Transverse colon (tissue), 4 donors: ENCODE measurements around the gene RUFY2. TPM values are rescaled to one million over a fixed set of nuclear protein-coding genes. Genes with fewer than 3 reads are reported as not detected.
A peak's percentile ranks its signal among the peaks of the same experiment; 100 is the strongest.
"Not testable (repeated sequence)": the region's sequence is repeated elsewhere in the genome, so short reads cannot be mapped to it uniquely, and the experiment has no call there.

Experiments
- DNase-seq: peaks from one replicate; pipeline ENCODE4 v3.0.0-alpha.2; 2019
- H3K27ac ChIP-seq, 4 donors: fragments of 200-600 bp; sonication (generic); 2 replicates each; pipeline ENCODE4 v1.5.1; 2016 to 2018; ENCODE audit warnings: inconsistent platforms in 4 of 4
- H3K27me3 ChIP-seq: fragments of 200-600 bp; sonication (generic); 2 replicates; pipeline ENCODE4 v1.5.1; 2017; ENCODE audit warnings: inconsistent platforms
- H3K36me3 ChIP-seq, 4 donors: fragments of 200-600 bp; sonication (generic); 2 replicates each; pipeline ENCODE4 v1.5.1; 2017 to 2019; ENCODE audit warnings: inconsistent platforms in 4 of 4
- H3K4me1 ChIP-seq, 4 donors: fragments of 200-600 bp; sonication (generic); 2 replicates each; pipeline ENCODE4 v1.5.1; 2017 to 2020; ENCODE audit warnings: inconsistent platforms in 4 of 4
- H3K4me3 ChIP-seq, 4 donors: fragments of 200-600 bp; sonication (generic); 1 replicate in 1 of 4; 2 replicates in 3 of 4; pipeline versions ENCODE4 v1.5.1 to v1.6.1; 2017 to 2019; ENCODE audit warnings: inconsistent platforms in 4 of 4
- H3K9me3 ChIP-seq, 2 donors: fragments of 200-600 bp; sonication (generic); 2 replicates each; pipeline ENCODE4 v1.5.1; 2017 to 2019; ENCODE audit warnings: inconsistent platforms in 2 of 2
- CTCF ChIP-seq, 5 experiments: fragments of 200-600 bp in 3 of 5; fragments of 450-650 bp in 2 of 5; sonication (generic) in 3 of 5; IDR thresholded peaks; 1 replicate in 2 of 5; 2 replicates in 3 of 5; pipeline ENCODE4 v1.5.1; 2016 to 2017; ENCODE audit warnings: antibody characterized with exemption in 5 of 5, inconsistent platforms in 3 of 5, mild to moderate bottlenecking in 2 of 5, moderate library complexity in 1 of 5
- EP300 ChIP-seq: sonication (generic); formaldehyde crosslinking; IDR thresholded peaks from one replicate; pipeline ENCODE4 v1.6.1; 2017; ENCODE audit warnings: antibody characterized with exemption, low read depth
- POLR2A ChIP-seq: fragments of 450-650 bp; IDR thresholded peaks from one replicate; pipeline ENCODE4 v1.6.1; 2016; ENCODE audit warnings: antibody characterized with exemption, mild to moderate bottlenecking, moderate library complexity
- POLR2AphosphoS5 ChIP-seq, 3 donors: sonication (generic); formaldehyde crosslinking; IDR thresholded peaks; one replicate each; pipeline ENCODE4 v1.6.1; 2016; ENCODE audit warnings: antibody characterized with exemption in 3 of 3
- WGBS, 2 donors: methylation state at CpG; one replicate each; pipeline ENCODE4 v1.1.5; 2018; ENCODE audit warnings: low coverage in 1 of 2; 5-methylcytosine and 5-hydroxymethylcytosine counted together
- in situ Hi-C, 4 donors: fragments of 200-750 bp; cut with MboI; loops; one replicate each; pipeline versions ENCODE4 v1.15.0 to v1.15.1; 2017; ENCODE audit warnings: low sequenced_read_pairs in 3 of 4, low pct_ligation_motif_present in 1 of 4, low pct_unique_long_range_greater_than_20kb in 1 of 4
- intact Hi-C: fragments of 100-400 bp; cut with DNase I; formaldehyde crosslinking; loops from one replicate; pipeline ENCODE4 v1.15.1; 2023; ENCODE audit warnings: low total_unique reads
- total RNA-seq, 4 donors: library from RNA; depleted of rRNA; stranded (reverse); fragments of >200 nt; gene quantifications; one replicate each; pipeline ENCODE4 v1.1.0, GENCODE V29; 2016

RUFY2 gene
- 10 to 100 TPM in 3 of 4 donors, 1 to 10 TPM in 1; 7.9 to 34.8 (median 22.8) TPM for total RNA-seq

DNA sequence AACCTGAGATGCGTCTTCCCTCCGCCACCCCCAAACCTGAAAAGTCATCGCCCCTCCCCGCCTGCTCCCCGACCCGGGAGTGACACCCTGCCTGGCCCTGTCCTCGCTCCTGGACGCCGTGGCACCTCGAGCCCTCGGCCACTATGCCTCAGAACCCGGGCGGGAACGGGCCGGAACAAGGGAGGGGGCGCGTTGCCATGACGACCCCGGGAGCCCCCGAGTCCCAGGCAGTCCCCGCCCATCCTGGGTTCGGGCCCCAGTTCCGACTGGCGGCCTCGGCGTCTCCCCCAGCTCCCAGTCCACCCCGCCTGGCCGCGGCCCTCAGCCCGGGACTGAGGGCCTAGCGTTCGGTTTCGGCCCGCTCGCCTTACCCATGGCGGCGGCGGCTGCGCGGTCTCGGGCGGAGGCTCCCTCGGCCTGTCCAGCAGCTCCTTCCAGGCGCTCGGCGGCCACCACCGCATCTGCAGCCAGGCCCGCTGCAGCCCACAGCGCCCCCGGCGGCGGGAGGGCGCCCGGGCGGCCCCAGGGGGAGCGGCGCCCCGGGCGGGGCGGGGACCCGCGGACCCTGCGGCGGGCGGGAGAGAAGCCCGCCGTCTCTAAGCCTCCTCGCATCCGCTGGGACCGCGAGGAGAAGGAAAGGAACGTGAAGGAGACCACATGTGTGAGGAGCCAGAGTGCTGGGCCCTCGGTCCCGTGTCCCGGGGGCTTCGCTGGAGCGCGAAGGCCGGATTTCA lies at the start of gene RUFY2:
Gene RUFY2 (minus strand): TSS at position 463 of the 734 bp plus-strand sequence. CDS start 88 bp downstream, at position 375.
- TF ChIP-seq POLR2AphosphoS5 (IDR thresholded peaks at IDR 0.05) (peak in 2 of 3 donors; percentile 77 to 81), POLR2A (peak; percentile 60), CTCF (IDR thresholded peaks at IDR 0.05) (peak; percentile 29 to 80 (median 63)), EP300 (no peak)
- Histone ChIP-seq H3K36me3 (no peaks in the 10 kb centered on the region), H3K4me1 (peaks cover 4 to 21% (median 7%) of the 10 kb centered on the region in 4 donors), H3K27ac (peak within 1 kb of the TSS; percentile 93 to 95 (median 94)), H3K4me3 (peak within 1 kb of the TSS; percentile 88 to 97 (median 96)), H3K27me3 (no peaks in the 10 kb centered on the region), H3K9me3 (no peaks in the 10 kb centered on the region)
- intact Hi-C loops (no loop called here), in situ Hi-C loops (no loop called here)
- DNase-seq: peak; percentile 80
- 0% methylated on average over 55 of the region's 79 CpGs; no CpG with 5 or more reads in 1 of the 2 donors for WGBS, 2 donors

DNA sequence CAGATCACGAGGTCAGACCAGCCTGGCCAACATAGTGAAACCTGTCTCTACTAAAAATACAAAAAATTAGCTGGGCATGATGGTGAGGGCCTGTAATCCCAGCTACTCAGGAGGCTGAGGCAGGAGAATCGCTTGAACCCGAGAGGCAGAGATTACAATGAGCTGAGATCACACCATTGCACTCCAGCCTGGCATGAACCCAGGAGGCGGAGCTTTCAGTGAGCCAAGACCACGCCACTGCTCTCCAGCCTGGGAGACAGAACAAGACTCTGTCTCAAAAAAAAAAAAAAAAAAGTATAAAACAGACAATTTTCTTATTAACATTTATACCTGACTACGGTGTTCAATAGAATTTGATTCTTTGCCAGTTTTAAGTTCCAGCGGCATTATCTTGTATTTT lies 42.6 kb upstream of the RUFY2 start:
- H3K9me3 ChIP-seq, H3K4me3 ChIP-seq, in situ Hi-C loops, H3K4me1 ChIP-seq, intact Hi-C loops, H3K27me3 ChIP-seq, H3K36me3 ChIP-seq, H3K27ac ChIP-seq: not testable (repeated sequence)
- WGBS, 2 donors: 74 to 95% methylated on average over 5 to 7 of the region's 7 CpGs
- DNase-seq: peak; percentile 9

DNA sequence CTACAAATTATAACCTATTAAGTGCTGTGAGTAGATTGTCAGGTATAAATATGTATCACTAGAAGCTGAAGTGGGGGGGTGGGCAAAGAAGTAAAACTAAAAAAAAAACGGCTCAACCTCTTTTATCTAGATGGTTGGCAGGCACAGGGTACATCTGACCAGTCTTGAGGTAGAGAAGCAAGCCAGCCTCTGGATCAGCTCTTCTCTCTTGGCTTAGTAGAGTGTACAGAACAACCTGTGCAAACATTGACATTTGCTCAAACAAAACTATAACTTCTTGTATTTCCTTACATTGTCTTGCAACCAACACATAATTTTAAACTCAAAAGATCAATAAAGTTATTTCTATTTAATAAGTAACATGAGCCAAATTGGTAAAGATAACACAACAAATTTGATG lies 39.1 kb upstream of the RUFY2 start:
- no peak for TF ChIP-seq CTCF (IDR thresholded peaks at IDR 0.05)
- no peak for TF ChIP-seq POLR2AphosphoS5 (IDR thresholded peaks at IDR 0.05)
- no peak for TF ChIP-seq EP300
- no peak for TF ChIP-seq POLR2A
- Histone ChIP-seq H3K4me1 (no peaks in the 10 kb centered on the region), H3K9me3 (no peaks in the 10 kb centered on the region), H3K27me3 (no peaks in the 10 kb centered on the region), H3K4me3 (no peak overlapping the region), H3K36me3 (no peaks in the 10 kb centered on the region), H3K27ac (no peak overlapping the region)
- 68 to 83% methylated on average over 1 of the region's 1 CpG for WGBS, 2 donors
- in situ Hi-C loops (no loop called here), intact Hi-C loops (no loop called here)
- DNase-seq: no peak

GRCh38 chr10:68442971-68443370 lies 35.9 kb upstream of the RUFY2 start:
- Histone ChIP-seq H3K27me3 (no peaks in the 10 kb centered on the region), H3K4me1 (no peaks in the 10 kb centered on the region), H3K9me3 (no peaks in the 10 kb centered on the region), H3K36me3 (no peaks in the 10 kb centered on the region), H3K4me3 (no peak overlapping the region), H3K27ac (no peak overlapping the region)
- intact Hi-C loops: no loop called here
- in situ Hi-C loops: no loop called here
- TF ChIP-seq EP300 (no peak), POLR2AphosphoS5 (IDR thresholded peaks at IDR 0.05) (no peak), POLR2A (no peak), CTCF (IDR thresholded peaks at IDR 0.05) (no peak)
- 87 to 91% methylated on average over 2 of the region's 2 CpGs for WGBS, 2 donors
- DNase-seq: no peak
